Measurements from ENCODE around the gene MYRF. TPM values are rescaled to one million over a fixed set of nuclear protein-coding genes. Genes with fewer than 3 reads are reported as not detected.

MYRF gene
- total RNA-seq, 4 donors from 2014 or later, result 0.11 to 0.83 (median 0.27) TPM; not detected in 1

DNA sequence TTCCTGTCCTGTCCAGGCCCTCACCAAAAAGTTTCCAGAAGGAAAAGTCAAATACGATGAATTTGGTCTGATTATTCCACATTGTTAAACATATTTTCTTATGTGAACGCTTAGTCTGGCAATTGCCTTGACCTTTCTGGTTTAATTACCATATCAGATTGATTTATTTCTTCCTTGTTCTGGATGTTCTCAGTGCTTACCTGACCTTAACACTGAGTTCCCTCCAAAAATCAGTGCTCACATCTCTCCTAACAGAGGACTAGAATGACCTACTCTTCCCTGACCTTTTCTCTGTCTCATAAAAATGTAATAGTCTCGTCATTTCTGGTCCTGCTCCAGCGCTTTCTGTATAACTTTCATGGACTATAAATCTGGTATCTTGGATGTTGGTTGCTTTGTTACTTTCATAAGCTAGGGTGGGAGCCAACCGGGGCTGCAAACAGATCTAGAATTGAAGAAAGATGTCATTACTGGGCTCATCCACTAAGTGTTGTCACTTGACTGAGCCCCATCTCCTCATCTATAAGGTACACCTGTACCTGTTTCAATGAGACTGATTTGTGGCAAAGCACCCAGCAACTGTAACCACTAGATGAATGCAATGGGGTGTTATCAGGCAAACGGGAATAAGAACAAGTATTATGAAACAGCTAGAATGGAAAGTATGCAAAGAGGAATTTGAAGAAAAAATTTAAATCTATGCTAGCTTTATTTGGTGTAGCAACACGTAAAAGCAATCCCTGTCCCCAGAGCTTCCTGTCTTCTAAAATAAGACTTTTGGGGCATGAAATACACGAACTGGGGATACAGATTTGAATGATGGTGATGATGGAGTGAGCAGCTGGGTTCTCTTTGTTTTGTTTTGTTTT is 78.0 kb downstream of the MYRF start:
- Histone ChIP-seq H3K9me3 (no peaks in the 10 kb centered on the region), H3K36me3 (no peaks in the 10 kb centered on the region), H3K4me1 (peaks cover 22 to 34% of the 10 kb centered on the region in 2 donors), H3K27ac (no peak overlapping the region), H3K27me3 (no peaks in the 10 kb centered on the region), H3K4me3 (replicated peaks in 1 of 3) (no peak overlapping the region)
- intact Hi-C loops (cut with DNase I), result no loop called here
- no peak for DNase-seq
- 71 to 73% methylated on average over 8 of the region's 8 CpGs for WGBS, 2 donors
- no peak for TF ChIP-seq POLR2A (IDR thresholded peaks at IDR 0.05)
- TF ChIP-seq, protein P1, sequence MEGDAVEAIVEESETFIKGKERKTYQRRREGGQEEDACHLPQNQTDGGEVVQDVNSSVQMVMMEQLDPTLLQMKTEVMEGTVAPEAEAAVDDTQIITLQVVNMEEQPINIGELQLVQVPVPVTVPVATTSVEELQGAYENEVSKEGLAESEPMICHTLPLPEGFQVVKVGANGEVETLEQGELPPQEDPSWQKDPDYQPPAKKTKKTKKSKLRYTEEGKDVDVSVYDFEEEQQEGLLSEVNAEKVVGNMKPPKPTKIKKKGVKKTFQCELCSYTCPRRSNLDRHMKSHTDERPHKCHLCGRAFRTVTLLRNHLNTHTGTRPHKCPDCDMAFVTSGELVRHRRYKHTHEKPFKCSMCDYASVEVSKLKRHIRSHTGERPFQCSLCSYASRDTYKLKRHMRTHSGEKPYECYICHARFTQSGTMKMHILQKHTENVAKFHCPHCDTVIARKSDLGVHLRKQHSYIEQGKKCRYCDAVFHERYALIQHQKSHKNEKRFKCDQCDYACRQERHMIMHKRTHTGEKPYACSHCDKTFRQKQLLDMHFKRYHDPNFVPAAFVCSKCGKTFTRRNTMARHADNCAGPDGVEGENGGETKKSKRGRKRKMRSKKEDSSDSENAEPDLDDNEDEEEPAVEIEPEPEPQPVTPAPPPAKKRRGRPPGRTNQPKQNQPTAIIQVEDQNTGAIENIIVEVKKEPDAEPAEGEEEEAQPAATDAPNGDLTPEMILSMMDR (IDR thresholded peaks at IDR 0.05), result no peak

DNA sequence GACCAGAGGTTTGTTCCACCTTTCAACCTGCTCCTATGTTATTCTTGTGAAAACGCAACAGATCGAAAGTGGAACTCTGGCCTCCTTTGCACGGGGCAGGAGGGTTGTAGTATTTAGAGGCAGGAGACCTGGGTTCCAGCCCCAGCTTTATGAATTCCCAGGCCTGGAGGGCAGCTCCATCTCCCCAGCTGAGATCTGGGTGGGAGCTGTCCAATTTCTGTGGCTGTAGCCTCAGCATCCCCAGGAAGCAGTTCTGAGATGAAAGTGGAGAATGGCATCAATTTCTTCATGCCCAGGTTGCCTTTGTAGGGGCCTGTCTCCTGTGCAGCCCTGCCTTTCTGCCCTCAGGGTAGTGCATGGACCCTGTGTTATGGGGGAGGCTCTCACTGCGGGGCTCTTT is 79.8 kb downstream of the MYRF start:
- DNase-seq, result no peak
- Histone ChIP-seq H3K36me3 (no peaks in the 10 kb centered on the region), H3K4me3 (replicated peaks in 1 of 3) (no peak overlapping the region), H3K27ac (no peak overlapping the region), H3K9me3 (no peaks in the 10 kb centered on the region), H3K27me3 (no peaks in the 10 kb centered on the region), H3K4me1 (peaks cover 22 to 32% of the 10 kb centered on the region in 2 donors)
- intact Hi-C loops (cut with DNase I), result no loop called here
- TF ChIP-seq, protein P1 (IDR thresholded peaks at IDR 0.05), result no peak
- TF ChIP-seq POLR2A (IDR thresholded peaks at IDR 0.05), result no peak
- WGBS, 2 donors, result 90% methylated on average over 3 to 4 of the region's 4 CpGs

DNA sequence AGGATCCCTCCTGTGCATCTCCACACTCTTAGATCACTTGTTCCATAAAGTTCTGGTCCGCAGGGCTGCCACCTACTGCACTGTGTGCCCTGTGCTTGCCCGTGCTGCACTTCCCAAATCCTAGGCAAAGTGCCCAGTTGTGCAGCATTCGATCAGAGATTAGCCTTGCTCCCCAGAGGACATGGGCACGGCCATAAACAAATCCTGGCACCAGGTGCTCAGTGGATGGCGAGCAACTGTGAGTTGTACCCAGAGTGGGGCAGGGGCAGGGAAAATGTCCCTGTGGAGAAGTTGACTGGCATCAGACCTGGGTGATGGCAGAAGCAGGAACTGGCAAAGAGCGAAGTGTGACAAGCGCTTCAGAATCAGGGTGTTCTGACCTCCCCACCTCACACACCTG is 80.3 kb downstream of the MYRF start:
- Histone ChIP-seq H3K4me3 (replicated peaks in 1 of 3) (no peak overlapping the region), H3K36me3 (no peaks in the 10 kb centered on the region), H3K27me3 (no peaks in the 10 kb centered on the region), H3K27ac (no peak overlapping the region), H3K9me3 (no peaks in the 10 kb centered on the region), H3K4me1 (peaks cover 17 to 27% of the 10 kb centered on the region in 2 donors)
- WGBS, 2 donors, result 81% methylated on average over 7 of the region's 7 CpGs
- DNase-seq, result no peak
- TF ChIP-seq, protein P1 (IDR thresholded peaks at IDR 0.05), result no peak
- TF ChIP-seq POLR2A (IDR thresholded peaks at IDR 0.05), result no peak
- intact Hi-C loops (cut with DNase I), result no loop called here

DNA sequence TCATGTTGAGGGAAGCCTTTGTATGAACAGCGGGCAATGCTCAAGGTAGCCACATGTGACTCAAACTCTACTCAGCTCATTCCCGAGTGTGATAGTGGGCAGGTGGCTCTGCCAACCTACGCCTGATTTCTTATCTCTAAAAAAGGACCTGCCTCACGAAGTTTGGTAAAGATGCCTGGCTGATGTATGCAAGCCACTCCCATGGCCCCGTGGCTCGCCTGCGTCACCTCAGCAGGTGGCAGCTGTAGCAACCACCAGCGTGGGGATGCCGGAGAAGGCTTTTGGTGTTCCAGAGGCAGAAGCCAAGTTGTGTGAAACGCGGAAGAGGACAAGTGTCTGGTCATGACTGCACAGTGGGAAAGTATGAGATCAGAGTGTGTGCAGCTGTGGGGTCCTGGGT is 81.0 kb downstream of the MYRF start:
- WGBS, 2 donors, result 89 to 93% methylated on average over 11 of the region's 11 CpGs
- DNase-seq, result no peak
- no peaks in the 10 kb centered on the region for H3K36me3 ChIP-seq
- peaks cover 10 to 20% of the 10 kb centered on the region in 2 donors for H3K4me1 ChIP-seq
- H3K27me3 ChIP-seq, result no peaks in the 10 kb centered on the region
- no peak overlapping the region for H3K4me3 ChIP-seq (replicated peaks in 1 of 3)
- no peaks in the 10 kb centered on the region for H3K9me3 ChIP-seq
- no peak overlapping the region for H3K27ac ChIP-seq
- TF ChIP-seq, protein P1 (IDR thresholded peaks at IDR 0.05), result no peak
- TF ChIP-seq POLR2A (IDR thresholded peaks at IDR 0.05), result no peak
- intact Hi-C loops (cut with DNase I), result no loop called here

DNA sequence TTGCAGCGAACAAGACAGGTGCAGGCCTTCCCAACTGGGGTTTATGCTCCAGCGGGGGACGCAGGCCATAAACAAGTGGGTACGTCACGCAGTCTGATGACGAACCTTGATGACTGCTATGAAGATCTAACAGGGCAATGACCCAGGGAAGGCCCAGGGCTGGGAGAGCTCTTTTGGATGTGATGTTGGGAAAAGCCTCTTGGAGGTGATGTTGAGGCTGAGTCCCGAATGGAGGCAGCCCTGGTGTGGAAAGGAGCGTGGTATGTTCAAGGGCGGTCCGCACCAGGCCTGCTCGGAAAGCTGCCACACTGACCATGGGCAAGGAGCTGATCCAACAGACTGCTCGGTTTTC is 81.5 kb downstream of the MYRF start:
- H3K9me3 ChIP-seq, result no peaks in the 10 kb centered on the region
- H3K27ac ChIP-seq, result no peak overlapping the region
- H3K27me3 ChIP-seq, result no peaks in the 10 kb centered on the region
- no peaks in the 10 kb centered on the region for H3K36me3 ChIP-seq
- TF ChIP-seq, protein P1 (IDR thresholded peaks at IDR 0.05), result no peak
- TF ChIP-seq POLR2A (IDR thresholded peaks at IDR 0.05), result no peak
- intact Hi-C loops (cut with DNase I), result no loop called here
- no peak for DNase-seq
- 93 to 94% methylated on average over 12 of the region's 12 CpGs for WGBS, 2 donors
- peaks cover 7 to 15% of the 10 kb centered on the region in 2 donors for H3K4me1 ChIP-seq
- no peak overlapping the region for H3K4me3 ChIP-seq (replicated peaks in 1 of 3)

Data from thyroid gland (tissue), 4 donors.